GM18507 (cell line): Measurements from ENCODE around the gene C5orf15.

Source experiments
- DNase-seq: peaks from one replicate; pipeline ENCODE4 v3.0.0; 2011; ENCODE audit warnings: low read depth; ENCODE audit not compliant: insufficient read length; ENCODE audit errors: extremely low spot score
- FAIRE-seq: peaks from 2 replicates; lab custom pipeline; 2011; peaks lifted over from hg19 to GRCh38; lab: Jason Lieb, UNC

C5orf15 gene

GRCh38 chr5:133907075-133907474, 61.4 kb downstream of the C5orf15 start:
- no peak for FAIRE-seq
- DNase-seq, result no peak

- no peak for DNase-seq
- FAIRE-seq, result no peak
These were observed 62.1 kb downstream of the C5orf15 start for GRCh38 chr5:133906303-133906702.
